ENCODE measurements around the gene C6orf52. TPM values are rescaled to one million over a fixed set of nuclear protein-coding genes. Genes with fewer than 3 reads are reported as not detected.

Gene C6orf52
- total and polyA plus RNA-seq, 2 of the 13 experiments (the other 11 are each of a cell fraction or from before 2014, with no cell fraction given): 0.50 to 0.53 TPM

- TF ChIP-seq SIX1 (CRISPR knock-in tag; IDR thresholded peaks at IDR 0.05; ENCODE audit: borderline replicate concordance): no peak
- no peak for TF ChIP-seq PLRG1 (conservative IDR thresholded peaks at IDR 0.05)
- 0 out of 2 replicates have a peak, but pooled peaks have one; percentile 5 for TF ChIP-seq ZNF891 (CRISPR knock-in tag; IDR thresholded peaks at IDR 0.05)
- TF ChIP-seq SMYD3 (CRISPR knock-in tag; IDR thresholded peaks at IDR 0.05): no peak
- TF ChIP-seq CREM (IDR thresholded peaks at IDR 0.05): no peak
- TF ChIP-seq CREM (CRISPR knock-in tag; IDR thresholded peaks at IDR 0.05): no peak
- peak; percentile 75; the same call in 1 of the 2 replicates for TF ChIP-seq ZNF44 (CRISPR knock-in tag; IDR thresholded peaks at IDR 0.05)
- no peak for TF ChIP-seq ZNF350 (CRISPR knock-in tag; IDR thresholded peaks at IDR 0.05; ENCODE audit: borderline replicate concordance, low read depth)
- TF ChIP-seq ATF5 (CRISPR knock-in tag; IDR thresholded peaks at IDR 0.05; ENCODE audit: low read depth): no peak
- TF ChIP-seq SP2 (CRISPR knock-in tag; IDR thresholded peaks at IDR 0.05): no peak
- no peak for TF ChIP-seq CBFB (CRISPR knock-in tag; IDR thresholded peaks at IDR 0.05)
- TF ChIP-seq IKZF1 (IDR thresholded peaks at IDR 0.05): no peak
- no peak for TF ChIP-seq NR2F1 (CRISPR knock-in tag; IDR thresholded peaks at IDR 0.05)
- no peak for TF ChIP-seq SMAD1 (CRISPR knock-in tag; IDR thresholded peaks at IDR 0.05; ENCODE audit: borderline replicate concordance, low read depth)
- no peak for TF ChIP-seq ZHX2 (IDR thresholded peaks at IDR 0.05; ENCODE audit: low read depth)
- no peak for TF ChIP-seq ZHX2 (CRISPR knock-in tag; IDR thresholded peaks at IDR 0.05; ENCODE audit: borderline replicate concordance)
- TF ChIP-seq ZNF772 (CRISPR knock-in tag; IDR thresholded peaks at IDR 0.05): 0 out of 2 replicates have a peak, but pooled peaks have one; percentile 9
- 0 out of 2 replicates have a peak, but pooled peaks have one; percentile 58 for TF ChIP-seq ZNF33B (CRISPR knock-in tag; IDR thresholded peaks at IDR 0.05)
- TF ChIP-seq HOXA7 (CRISPR knock-in tag; IDR thresholded peaks at IDR 0.05): no peak
- no peak for TF ChIP-seq REPIN1 (CRISPR knock-in tag; IDR thresholded peaks at IDR 0.05; ENCODE audit: borderline replicate concordance, low read depth)
- TF ChIP-seq ASH2L (IDR thresholded peaks at IDR 0.05; ENCODE audit: insufficient read length, low read depth, low read length): no peak
- no peak for TF ChIP-seq ZNF737 (CRISPR knock-in tag; IDR thresholded peaks at IDR 0.05; ENCODE audit: borderline replicate concordance)
- peak; percentile 53; the same call in 1 of the 2 replicates for TF ChIP-seq ZNF574 (CRISPR knock-in tag; IDR thresholded peaks at IDR 0.05)
- no peak for TF ChIP-seq MXI1 (IDR thresholded peaks at IDR 0.05; ENCODE audit: borderline replicate concordance, low read depth, low read length)
Observed at GRCh38 chr6:10719964-10720264, 25.5 kb upstream of the C6orf52 start (continued).
